GM12878 (cell line): ENCODE measurements around the gene DNAJC22. TPM values are rescaled to one million over a fixed set of nuclear protein-coding genes. Genes with fewer than 3 reads are reported as not detected.

Experiments used
- BCL3 ChIP-seq: IDR thresholded peaks from 2 replicates; pipeline ENCODE4 v1.6.1; 2011; ENCODE audit warnings: borderline replicate concordance, low read depth, mild to moderate bottlenecking, moderate library complexity, low read length; ENCODE audit not compliant: insufficient read depth, poor library complexity, severe bottlenecking
- EZH2 ChIP-seq: IDR thresholded peaks from 2 replicates; pipeline ENCODE4 v1.6.1; 2012; ENCODE audit warnings: low read depth, mild to moderate bottlenecking, control low read depth, inconsistent platforms, low read length, borderline replicate concordance; ENCODE audit not compliant: control insufficient read depth
- MAX ChIP-seq: IDR thresholded peaks from 2 replicates; pipeline ENCODE4 v1.6.1; 2012; ENCODE audit warnings: low read depth, low read length, improper control_type of control experiment
- MYB ChIP-seq: fragments of 150-350 bp; IDR thresholded peaks from 2 replicates; pipeline ENCODE4 v1.6.1; 2014; ENCODE audit warnings: mild to moderate bottlenecking, low read depth, low read length, borderline replicate concordance
- NBN ChIP-seq: fragments of 450-650 bp; IDR thresholded peaks from 2 replicates; pipeline ENCODE4 v1.6.1; 2016
- NFIC ChIP-seq: IDR thresholded peaks from 2 replicates; pipeline ENCODE4 v1.6.1; 2012; ENCODE audit warnings: low read depth, mild to moderate bottlenecking, inconsistent platforms, low read length, moderate library complexity
- NFYB ChIP-seq: IDR thresholded peaks from 2 replicates; pipeline ENCODE4 v1.6.1; 2011; ENCODE audit warnings: low read depth, mild to moderate bottlenecking, low read length, improper control_type of control experiment, moderate library complexity; ENCODE audit not compliant: insufficient read depth
- NKRF ChIP-seq: fragments of 450-650 bp; conservative IDR thresholded peaks from 2 replicates; pipeline ENCODE4 v1.6.1; 2017; ENCODE audit warnings: mild to moderate bottlenecking, moderate library complexity
- NR2C1 ChIP-seq: fragments of 450-650 bp; IDR thresholded peaks from 2 replicates; pipeline ENCODE4 v1.6.1; 2017; ENCODE audit warnings: antibody characterized with exemption, mild to moderate bottlenecking, moderate library complexity
- PBX3 ChIP-seq: IDR thresholded peaks from 2 replicates; pipeline ENCODE4 v1.6.1; 2011; ENCODE audit warnings: mild to moderate bottlenecking, low read depth, low read length, moderate library complexity; ENCODE audit not compliant: insufficient replicate concordance
- PKNOX1 ChIP-seq: fragments of 450-650 bp; IDR thresholded peaks from 2 replicates; pipeline ENCODE4 v1.6.1; 2016; ENCODE audit warnings: mild to moderate bottlenecking
- POU2F2 ChIP-seq: IDR thresholded peaks from 3 replicates; pipeline ENCODE4 v1.6.1; 2011; ENCODE audit warnings: low read depth, mild to moderate bottlenecking, low read length, borderline replicate concordance
- PRDM15 ChIP-seq: fragments of 450-650 bp; formaldehyde crosslinking; IDR thresholded peaks from 2 replicates; pipeline ENCODE4 v1.4.0; 2020; ENCODE audit warnings: mild to moderate bottlenecking, moderate library complexity
- RB1 ChIP-seq: fragments of 450-650 bp; formaldehyde crosslinking; IDR thresholded peaks from 2 replicates; pipeline ENCODE4 v1.6.1; 2017; ENCODE audit warnings: mild to moderate bottlenecking, borderline replicate concordance
- SIX5 ChIP-seq: IDR thresholded peaks from 2 replicates; pipeline ENCODE4 v1.6.1; 2011; ENCODE audit warnings: mild to moderate bottlenecking, low read depth, low read length, moderate library complexity; ENCODE audit not compliant: severe bottlenecking
- SMAD1 ChIP-seq: fragments of 450-650 bp; IDR thresholded peaks from 2 replicates; pipeline ENCODE4 v1.6.1; 2018; ENCODE audit warnings: mild to moderate bottlenecking, low read depth; ENCODE audit not compliant: partially characterized antibody
- SMC3 ChIP-seq: IDR thresholded peaks from 2 replicates; pipeline ENCODE4 v1.6.1; 2011; ENCODE audit warnings: low read length, improper control_type of control experiment, borderline replicate concordance
- STAT1 ChIP-seq: fragments of 450-650 bp; conservative IDR thresholded peaks from 2 replicates; pipeline ENCODE4 v1.6.1; 2014; ENCODE audit warnings: antibody characterized with exemption, mild to moderate bottlenecking
- TBL1XR1 ChIP-seq: IDR thresholded peaks from 2 replicates; pipeline ENCODE4 v1.6.1; 2012; ENCODE audit warnings: low read depth, low read length, improper control_type of control experiment
- polyA plus RNA-seq, 11 experiments: library from polyadenylated mRNA; depleted of rRNA in 4 of 11; unstranded in 6 of 11; stranded (reverse) in 5 of 11; fragments of >200 nt; fragmentation: Nextera tagmentation in 4 of 11; fragmentation: Illumina TruSeq in 1 of 11; extraction: Ambion mirVana in 4 of 11; extraction: Trizol in 1 of 11; gene quantifications; 1 replicate in 1 of 11; 2 replicates in 10 of 11; pipeline versions ENCODE4 v1.2.1 to v1.2.3, GENCODE V29; 2011 to 2016; ENCODE audit warnings: inconsistent platforms in 2 of 11, missing spikeins in 2 of 11, low read depth in 1 of 11
- total RNA-seq, 4 experiments: library from RNA; depleted of rRNA in 3 of 4; stranded (reverse); fragments of >200 nt in 3 of 4; fragmentation: Illumina TruSeq in 1 of 4; extraction: Trizol in 1 of 4; gene quantifications; 2 replicates each; pipeline versions ENCODE4 v1.2.1 to v1.2.3, GENCODE V29; 2013 to 2021

Gene DNAJC22
- total and polyA plus RNA-seq, 10 of the 15 experiments (the other 5 are each of a cell fraction or from before 2014, with no cell fraction given): 0.06 to 0.61 (median 0.13) TPM; not detected in 3

GRCh38 chr12:49342914-49343731 lies 3.6 kb upstream of the DNAJC22 start (continued):
- TF ChIP-seq PRDM15 (CRISPR knock-in tag) (no peak), PBX3 (peak; percentile 49), NFIC (no peak), MYB (no peak), POU2F2 (no peak), EZH2 (no peak), NR2C1 (no peak), SMC3 (no peak), STAT1 (no peak), TBL1XR1 (no peak), PKNOX1 (peak; percentile 60; the same call in 1 of the 2 replicates), BCL3 (peak; percentile 64), NKRF (no peak), NFYB (no peak), RB1 (no peak), MAX (no peak), SIX5 (no peak), SMAD1 (no peak), NBN (no peak)
